NCI-H526 (cell line): Measurements from ENCODE around the gene HRK.
A peak's percentile ranks its signal among the peaks of the same experiment; 100 is the strongest.

Source experiments
- DNase-seq, 2 experiments: peaks; one replicate each; lab custom pipeline; 2025; lab: John Stamatoyannopoulos, UW

HRK gene

DNA sequence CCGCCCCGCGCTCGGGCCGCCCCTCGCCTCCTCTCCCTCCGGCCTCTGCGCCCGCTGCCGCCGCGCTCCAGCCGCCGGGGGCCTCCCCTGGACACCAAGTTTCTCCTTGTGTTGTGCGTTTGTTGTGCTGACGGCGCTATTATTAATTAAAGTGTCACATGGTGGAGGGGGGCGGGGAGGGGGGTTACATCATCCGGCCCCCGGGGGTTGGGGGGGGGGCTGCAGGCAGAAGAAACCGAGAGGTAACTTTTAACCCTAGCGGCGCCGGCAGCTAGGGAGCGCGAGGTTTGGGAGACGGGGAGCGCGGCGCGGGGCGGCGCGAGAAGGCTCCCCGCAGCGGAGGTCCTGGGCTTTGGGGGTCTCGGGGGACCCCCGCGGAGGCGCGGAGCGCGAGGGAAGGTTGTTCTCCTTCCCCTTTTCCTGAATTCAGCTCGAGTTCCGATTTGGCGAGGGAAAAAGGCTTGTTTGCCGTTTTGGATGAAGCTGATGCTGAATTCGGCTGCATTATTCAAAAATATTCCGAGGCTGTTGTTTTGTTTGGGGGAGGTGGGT, at the start of gene HRK:
TSS of gene HRK (minus strand) at position 117 of the 552 bp plus-strand sequence. CDS start 134 bp downstream, outside the sequence.
- DNase-seq: peak in 1 of 2 experiments; percentile 67

DNA sequence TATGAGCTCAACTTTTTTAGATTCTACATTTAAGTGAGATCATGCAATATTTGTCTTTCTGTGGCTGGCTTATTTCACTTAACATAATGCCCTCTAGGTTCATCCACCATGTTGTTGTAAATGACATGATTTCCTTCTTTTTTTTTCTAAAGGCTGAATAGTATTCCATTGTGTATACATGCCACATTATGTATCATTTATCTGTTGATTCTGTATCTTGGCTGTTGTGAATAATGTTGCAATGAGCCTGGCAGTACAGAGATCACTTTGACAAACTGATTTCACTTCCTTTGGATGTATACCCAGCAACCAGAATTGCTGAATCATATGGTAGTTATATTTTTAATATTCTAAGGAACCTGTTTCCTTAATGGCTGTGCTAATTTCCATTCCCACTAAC, 48.6 kb upstream of the HRK start:
- no peak for DNase-seq

DNA sequence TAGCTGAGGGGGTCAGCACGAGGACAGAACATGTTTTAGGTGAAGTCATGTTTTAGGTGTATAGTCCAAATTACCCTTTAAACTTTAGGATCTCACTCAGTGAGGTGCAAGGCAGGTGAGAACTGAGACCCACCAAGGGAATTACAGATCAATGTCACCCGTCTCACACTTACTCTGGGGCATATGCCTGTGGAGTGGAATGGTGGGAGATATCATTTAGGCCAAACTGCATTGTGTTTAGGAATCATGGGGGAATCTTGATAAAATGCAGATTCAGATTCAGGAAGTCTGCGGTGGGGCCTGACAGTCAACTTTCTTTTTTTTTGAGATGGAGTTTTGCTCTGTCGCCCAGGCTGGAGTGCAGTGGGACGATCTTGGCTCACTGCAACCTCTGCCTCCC, 47.3 kb upstream of the HRK start:
- DNase-seq: no peak

DNA sequence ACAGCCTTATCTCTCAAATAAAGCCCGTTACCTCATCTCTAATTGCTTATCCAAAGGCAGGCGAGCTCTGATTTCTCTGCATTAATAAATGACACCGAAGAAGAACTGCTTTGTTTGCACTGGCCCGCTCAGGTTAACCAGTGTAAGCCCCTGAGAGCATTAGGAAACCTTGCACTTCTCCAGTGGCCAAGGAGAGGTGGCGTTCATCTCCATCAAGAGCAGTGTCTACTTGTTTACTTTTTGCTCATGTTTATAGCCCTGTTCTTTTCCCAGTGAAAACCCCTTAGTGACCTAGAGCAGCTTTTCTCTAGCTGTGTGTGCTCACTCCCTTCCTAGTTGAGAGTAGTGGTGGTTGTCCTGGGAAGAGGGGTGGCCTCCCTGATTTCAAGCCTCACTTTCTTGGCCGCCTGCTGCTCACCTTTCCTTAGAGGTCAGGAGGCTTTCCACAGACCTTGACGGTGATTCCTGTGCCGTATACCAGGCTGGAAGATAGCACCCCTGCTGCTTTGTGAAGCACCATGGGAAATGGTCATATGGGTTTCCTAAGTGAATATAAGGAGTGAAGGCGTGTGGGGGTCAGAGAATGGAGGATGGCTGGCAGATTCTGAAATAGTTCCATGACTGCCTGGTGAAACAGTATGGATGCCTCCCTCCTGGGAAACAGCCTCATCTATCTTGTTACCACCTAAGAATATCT, 46.2 kb upstream of the HRK start:
- DNase-seq: no peak

- no peak for DNase-seq
Observed at GRCh38 chr12:116926283-116927243, 45.3 kb upstream of the HRK start.

- no peak for DNase-seq
Observed at GRCh38 chr12:116924558-116925453, 43.6 kb upstream of the HRK start.

- DNase-seq: no peak
Observed at GRCh38 chr12:116922194-116922897, 41.1 kb upstream of the HRK start.

DNA sequence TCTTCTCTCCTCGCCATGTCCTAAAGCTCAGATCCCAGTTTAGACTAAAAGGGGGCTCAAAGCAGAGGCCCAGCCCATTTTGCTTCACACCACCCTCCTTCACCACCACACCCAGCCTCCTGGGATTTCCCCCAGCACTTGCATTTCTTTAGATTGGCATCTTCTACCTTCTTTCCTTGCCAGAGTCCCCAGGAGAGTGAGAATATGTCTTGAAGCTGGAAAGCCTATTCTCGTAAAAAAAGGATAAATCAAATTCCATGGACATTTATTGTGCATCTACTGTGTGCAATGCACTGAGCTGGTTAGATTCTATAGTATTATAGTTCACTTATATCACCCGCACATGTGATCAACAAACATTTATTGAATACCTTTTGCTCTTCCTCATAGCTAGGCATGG, 39.7 kb upstream of the HRK start:
- DNase-seq: no peak

DNA sequence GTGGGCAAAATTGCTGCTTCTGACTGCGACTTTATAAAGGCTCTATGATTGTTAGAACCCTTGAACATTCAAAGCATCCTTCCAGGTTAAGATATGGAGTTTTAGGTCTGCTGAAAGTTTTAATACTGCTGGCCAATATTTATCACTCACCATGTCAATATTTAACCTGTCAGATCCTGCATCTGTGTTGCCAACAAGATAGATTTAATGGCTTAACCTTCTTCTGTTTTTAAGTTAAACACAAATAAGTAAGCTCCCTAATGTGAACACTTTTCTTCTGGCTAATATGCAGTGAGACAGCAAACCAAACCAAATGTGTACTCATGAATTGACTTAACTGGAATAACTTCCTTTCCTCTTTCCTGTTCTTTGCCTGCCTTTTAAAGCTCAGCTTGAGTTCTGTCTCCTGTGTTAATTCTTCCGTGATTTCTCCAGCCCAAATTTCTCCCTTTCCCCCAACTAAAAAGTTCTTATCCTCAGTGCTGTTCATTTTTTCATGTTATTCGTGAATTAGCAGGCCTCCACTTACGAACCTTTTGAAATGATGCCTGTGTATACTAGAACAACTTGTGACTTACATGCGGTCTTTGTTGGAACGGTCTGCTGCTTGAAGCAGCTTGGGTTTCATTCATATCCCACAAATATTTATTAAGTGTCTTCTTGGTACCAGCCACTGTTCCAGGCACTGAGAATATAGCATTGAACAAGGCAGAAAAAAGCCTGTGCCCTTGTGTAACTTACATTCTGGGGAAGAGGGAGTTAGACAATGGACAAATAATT, 38.7 kb upstream of the HRK start:
- DNase-seq: no peak

DNA sequence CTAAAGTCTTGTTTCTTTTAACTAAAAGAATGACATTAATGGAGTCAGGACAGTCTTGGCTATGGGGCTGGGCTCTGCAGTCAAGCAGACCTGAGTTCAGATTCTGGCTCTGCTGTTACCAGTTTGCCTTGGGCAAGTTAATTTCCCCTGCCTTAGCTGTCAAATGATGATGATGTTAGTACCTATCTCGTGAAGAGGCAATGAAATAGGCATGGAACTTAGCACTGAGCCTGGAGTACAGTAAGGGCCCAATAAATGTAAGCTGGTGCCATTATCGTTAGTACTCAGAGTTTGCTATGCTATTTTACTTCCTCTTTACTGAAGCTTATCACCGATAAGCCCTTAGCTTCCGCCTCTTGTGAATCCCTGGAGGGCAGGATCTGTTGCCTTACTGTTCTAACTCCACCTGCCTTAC, 38.0 kb upstream of the HRK start:
- DNase-seq: no peak

- DNase-seq: no peak
Observed at GRCh38 chr12:116918464-116918863, 37.2 kb upstream of the HRK start.

- DNase-seq: no peak
Observed at GRCh38 chr12:116916714-116917114, 35.5 kb upstream of the HRK start.

- no peak for DNase-seq
Observed at GRCh38 chr12:116916122-116916521, 34.9 kb upstream of the HRK start.

- no peak for DNase-seq
Observed at GRCh38 chr12:116915326-116915725, 34.1 kb upstream of the HRK start.

DNA sequence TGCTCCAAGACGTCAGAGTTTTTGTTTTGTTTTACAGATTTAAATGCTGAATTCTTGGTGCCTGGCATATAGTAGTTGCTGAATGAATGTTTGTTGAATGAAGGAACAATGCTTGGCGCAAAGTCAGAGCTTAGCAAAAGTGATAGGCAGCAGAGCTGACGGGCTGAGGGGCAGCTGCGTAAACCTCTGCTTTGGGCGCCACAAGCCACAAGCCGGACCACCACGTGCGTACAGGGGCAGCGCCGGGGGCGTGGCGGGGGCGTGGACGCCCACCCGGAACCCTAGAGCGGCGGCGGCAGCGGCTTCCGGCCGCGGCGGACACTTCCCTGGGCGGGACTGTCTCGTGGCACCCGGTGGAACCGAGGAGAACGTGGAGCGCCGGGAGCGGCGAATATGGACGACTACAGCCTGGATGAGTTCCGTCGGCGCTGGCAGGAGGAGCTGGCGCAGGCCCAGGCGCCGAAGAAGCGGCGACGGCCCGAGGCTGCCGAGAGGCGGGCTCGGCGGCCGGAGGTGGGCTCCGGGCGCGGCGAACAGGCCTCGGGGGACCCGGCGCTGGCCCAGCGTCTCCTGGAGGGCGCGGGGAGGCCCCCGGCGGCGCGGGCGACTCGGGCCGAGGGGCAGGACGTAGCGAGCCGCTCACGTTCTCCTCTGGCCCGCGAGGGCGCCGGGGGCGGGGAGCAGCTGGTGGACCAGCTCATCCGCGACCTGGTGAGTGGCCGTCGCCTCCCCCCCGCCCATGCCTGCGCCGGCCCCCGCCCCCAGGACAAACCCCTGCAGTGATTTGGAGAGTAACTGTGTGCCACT, 29.6 kb upstream of the HRK start, which contains the start of gene FBXW8:
TSS of gene FBXW8 (plus strand) at position 306 of the 807 bp plus-strand sequence. CDS start at position 394, 88 bp downstream.
- peak; percentile 53 to 86 for DNase-seq

DNA sequence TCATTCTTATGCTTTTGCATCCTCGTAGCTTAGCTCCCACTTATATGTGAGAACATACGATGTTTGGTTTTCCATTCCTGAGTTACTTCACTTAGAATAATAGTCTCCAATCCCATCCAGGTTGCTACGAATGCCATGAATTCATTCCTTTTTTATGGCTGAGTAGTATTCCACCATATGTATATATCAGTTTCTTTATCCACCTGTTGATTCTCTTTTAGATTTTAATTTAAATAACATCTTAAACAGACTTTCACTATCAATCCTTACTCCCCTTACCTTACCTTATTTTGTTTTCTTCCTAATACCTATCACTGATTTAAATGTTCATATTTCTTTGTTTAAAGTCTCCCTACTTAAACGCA, 29.0 kb upstream of the HRK start:
- no peak for DNase-seq

DNA sequence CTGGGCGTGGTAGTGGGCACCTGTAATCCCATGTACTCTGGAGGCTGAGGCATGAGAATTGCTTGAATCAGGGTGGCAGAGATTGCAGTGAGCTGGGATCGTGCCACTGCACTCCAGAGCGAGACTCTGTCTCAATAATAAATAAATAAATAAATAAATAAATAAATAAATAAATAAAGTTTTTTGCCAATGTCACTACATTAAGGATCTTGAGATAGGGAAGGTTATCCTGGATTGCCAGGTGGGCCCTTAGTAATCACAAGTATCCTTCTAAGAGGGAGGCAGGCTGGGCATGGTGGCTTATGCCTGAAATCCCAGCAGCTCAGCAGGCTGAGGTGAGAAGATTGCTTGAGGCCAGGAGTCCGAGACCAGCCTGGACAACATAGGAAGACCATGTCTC, 25.0 kb upstream of the HRK start:
- no peak for DNase-seq

- no peak for DNase-seq
Observed at GRCh38 chr12:116903818-116904217, 22.6 kb upstream of the HRK start.

DNA sequence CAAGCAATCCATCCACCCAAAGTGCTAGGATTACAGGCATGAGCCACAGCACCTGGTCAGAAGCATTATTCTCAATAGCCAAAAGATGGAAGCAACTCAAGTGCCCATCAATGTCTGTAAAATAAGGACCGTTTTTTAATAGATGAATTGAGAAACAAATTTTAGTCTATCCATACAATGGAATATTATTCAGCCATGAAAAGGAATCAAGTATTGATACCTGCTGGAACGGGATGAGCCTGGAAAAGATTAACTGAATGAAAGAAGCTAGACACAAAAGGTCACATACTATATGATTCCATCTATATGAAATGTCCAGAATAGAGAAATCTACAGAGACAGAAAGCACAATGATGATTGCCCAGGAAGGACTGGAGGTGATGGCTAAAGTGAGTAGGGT, 20.4 kb upstream of the HRK start:
- no peak for DNase-seq
